Right renal pelvis (tissue), 4 donors: ENCODE results near the gene SLC24A4. TPM values are rescaled to one million over a fixed set of nuclear protein-coding genes. Genes with fewer than 3 reads are reported as not detected.

Experiments used
- DNase-seq, 4 donors: peaks; one replicate each; pipeline ENCODE4 v3.0.0-alpha.2; 2013; ENCODE audit warnings: low read depth in 4 of 4, low spot score in 3 of 4, missing footprints in 1 of 4
- polyA plus RNA-seq, 4 donors: library from polyadenylated mRNA; unstranded; fragments of 120-200 nt; gene quantifications; one replicate each; pipeline ENCODE4 v1.2.1, GENCODE V29; 2013; ENCODE audit not compliant: insufficient read length in 4 of 4

Gene SLC24A4
- polyA plus RNA-seq, 4 donors = 0.14 to 0.37 (median 0.15) TPM

GRCh38 chr14:92360651-92361370, 37.8 kb downstream of the SLC24A4 start:
- no peak for DNase-seq

GRCh38 chr14:92362781-92363235, 39.8 kb downstream of the SLC24A4 start:
- no peak for DNase-seq

DNA sequence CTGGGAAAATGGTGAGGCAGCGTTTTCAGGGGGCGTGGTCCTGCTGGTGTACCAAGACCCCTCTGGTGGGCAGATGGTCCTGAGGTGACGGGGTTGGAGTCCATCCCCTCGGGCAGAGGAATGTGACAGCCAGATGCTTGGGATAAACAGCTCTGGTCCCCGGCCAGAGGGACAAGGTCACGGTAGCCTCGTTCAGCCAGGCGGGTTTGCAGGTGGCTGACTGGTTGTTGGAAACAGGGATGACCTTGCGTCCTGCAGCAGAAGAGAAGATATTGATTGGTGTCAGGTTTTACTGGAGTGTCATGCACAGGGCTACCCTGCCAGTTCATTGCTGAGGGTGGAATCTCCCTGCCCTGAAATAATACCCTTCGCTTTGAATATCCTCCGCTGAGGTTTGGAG, 43.3 kb downstream of the SLC24A4 start:
- DNase-seq = no peak

DNA sequence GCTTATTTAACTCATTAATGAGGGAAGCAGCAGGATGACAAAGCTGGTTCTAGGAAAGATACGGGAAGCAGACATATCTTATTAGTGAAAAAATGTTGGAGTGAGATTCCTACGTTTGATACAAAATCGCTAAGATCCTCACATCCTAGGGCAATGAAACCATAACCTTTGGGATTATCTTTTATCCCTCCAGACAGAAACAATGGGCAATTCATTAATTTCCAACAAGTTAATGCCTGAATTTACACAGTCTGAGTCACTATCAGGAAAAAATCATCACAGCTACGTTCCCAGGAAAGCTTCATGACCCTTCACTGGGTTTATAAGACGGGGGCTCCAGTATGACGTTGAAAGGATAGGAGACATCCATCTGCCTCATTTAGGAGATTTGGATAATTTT, 45.0 kb downstream of the SLC24A4 start:
- no peak for DNase-seq

DNA sequence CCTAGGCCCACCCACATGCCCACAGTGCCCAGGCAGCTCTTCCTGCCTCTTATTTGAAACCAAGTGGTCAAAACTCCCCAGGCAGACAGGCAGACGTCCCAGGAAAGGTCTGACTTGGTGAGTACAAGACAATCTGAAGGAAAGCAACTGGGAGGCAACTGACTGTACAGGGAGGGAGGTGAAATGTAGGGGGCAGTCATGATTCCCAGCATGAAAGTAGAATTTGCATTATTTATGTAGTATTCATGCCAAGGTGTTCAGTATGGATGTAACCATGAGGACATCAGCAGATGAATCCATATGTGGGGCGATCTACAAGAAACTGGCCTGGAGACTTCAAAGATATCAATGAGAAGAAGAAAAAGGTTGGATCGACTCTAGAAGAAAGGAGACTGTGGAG, 46.1 kb downstream of the SLC24A4 start:
- DNase-seq = no peak

GRCh38 chr14:92372230-92372629, 49.3 kb downstream of the SLC24A4 start:
- DNase-seq = no peak

DNA sequence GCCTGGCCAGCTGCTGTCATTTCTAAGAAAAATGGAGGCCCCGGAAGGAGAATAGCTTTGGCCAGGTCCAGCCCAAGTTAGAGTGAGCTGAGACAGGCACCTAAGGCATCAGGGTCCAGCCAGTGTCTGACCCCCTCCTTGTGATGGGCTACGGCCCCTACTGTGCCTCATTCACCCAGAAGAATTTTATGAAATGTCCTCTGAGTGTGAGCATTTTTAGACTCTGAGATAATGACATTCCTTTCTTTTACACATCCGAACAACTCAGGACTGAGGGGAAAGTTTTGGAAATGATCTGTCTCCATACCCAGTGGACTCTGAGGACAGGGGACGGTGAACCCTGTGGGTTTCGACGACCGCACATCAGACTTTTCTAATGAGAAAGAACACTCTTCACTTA, 50.4 kb downstream of the SLC24A4 start:
- no peak for DNase-seq

- no peak for DNase-seq
Measured at GRCh38 chr14:92380131-92380530, 57.2 kb downstream of the SLC24A4 start.

DNA sequence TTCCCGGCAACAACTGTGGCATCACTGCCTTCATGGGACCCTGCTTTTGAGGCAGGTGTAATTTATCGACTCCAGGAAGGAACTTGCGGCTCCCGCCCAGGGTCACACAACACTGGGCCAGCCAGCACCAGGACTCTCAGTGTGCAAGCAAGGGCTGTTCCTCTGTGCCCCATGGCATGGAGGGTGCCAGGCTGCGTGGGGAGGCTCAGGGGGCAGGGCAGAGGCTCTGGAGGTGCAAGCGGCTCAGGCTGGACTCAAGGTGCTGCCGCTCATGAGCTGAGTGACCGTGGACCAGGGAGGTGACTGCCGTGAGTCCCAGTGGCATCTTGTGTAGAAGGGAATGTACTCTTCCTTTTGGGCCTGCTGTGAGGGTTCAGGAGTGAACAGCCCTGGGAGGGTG, 57.6 kb downstream of the SLC24A4 start:
- DNase-seq = no peak

GRCh38 chr14:92382677-92383076, 59.7 kb downstream of the SLC24A4 start:
- DNase-seq = no peak

DNA sequence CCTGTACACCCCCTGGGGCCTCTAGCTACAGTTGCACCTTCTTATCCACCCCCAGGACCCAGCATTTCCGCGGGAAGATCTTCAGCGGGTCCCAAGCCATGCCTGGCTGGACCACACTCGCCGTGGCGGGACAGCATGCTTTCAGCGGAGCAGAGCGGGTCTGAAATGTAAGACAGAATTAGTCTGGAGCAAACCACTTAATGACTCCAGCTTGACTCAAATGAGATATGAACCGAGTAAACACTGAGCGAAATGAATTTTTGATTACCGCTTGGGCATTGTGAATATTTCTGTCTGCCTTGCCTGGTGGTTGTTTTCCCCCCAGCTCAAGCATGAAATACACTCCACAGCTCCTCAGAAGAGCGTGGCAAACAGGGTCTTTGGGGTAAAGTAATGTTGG, 60.8 kb downstream of the SLC24A4 start:
- no peak for DNase-seq

GRCh38 chr14:92384461-92385133, 61.6 kb downstream of the SLC24A4 start:
- no peak for DNase-seq

- no peak for DNase-seq
Measured at GRCh38 chr14:92385561-92385960, 62.6 kb downstream of the SLC24A4 start.

GRCh38 chr14:92386165-92386564, 63.2 kb downstream of the SLC24A4 start:
- DNase-seq = no peak

GRCh38 chr14:92386637-92387036, 63.7 kb downstream of the SLC24A4 start:
- no peak for DNase-seq

DNA sequence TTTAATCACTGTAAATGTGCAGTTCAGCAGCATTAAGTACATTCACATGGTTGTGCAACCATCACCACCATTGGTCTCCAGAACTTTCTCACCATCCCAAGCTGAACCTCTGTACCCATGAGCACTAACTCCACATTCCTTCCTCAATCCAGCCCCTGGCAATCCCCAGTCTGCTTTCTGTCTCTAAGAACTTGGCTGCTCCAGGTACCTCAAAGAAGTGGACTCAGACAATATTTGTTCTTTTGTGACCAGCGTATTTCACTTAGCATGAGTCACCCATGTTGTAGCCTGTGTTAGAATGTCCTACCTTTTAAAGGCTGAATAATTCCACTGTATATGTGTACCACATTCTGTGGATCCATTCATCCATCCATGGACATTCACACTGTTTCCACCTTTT, 64.6 kb downstream of the SLC24A4 start:
- DNase-seq = no peak

DNA sequence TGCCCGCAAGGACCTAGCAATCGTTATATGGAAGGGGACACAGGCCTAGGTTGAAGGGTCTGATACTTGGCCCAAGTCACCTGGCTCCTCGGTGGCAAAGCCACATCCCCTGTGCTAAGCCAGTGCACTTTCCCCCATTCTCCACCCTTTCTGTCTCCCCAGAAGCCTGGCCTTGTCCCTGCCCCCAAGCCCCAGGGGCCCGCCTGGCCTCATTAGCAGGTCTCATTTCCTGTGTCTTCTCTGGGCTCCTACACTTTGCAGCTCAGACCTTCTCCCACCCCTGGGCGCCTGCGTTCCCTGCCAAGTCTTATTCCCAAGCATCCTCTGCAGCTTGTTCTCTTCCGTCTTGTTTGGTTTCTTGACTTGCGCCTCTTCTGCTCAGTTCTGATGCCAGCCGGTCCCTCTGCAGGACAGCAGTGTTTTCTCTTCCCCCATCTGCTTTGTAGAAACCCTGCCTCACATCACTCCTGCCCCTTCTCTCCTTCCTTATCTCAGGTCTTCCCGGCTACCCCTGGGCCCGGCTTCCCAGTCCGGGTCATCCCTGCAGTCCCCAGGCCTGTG, 66.7 kb downstream of the SLC24A4 start:
- DNase-seq = no peak

- no peak for DNase-seq
Measured at GRCh38 chr14:92391726-92392125, 68.8 kb downstream of the SLC24A4 start.

- no peak for DNase-seq
Measured at GRCh38 chr14:92392711-92393110, 69.7 kb downstream of the SLC24A4 start.

DNA sequence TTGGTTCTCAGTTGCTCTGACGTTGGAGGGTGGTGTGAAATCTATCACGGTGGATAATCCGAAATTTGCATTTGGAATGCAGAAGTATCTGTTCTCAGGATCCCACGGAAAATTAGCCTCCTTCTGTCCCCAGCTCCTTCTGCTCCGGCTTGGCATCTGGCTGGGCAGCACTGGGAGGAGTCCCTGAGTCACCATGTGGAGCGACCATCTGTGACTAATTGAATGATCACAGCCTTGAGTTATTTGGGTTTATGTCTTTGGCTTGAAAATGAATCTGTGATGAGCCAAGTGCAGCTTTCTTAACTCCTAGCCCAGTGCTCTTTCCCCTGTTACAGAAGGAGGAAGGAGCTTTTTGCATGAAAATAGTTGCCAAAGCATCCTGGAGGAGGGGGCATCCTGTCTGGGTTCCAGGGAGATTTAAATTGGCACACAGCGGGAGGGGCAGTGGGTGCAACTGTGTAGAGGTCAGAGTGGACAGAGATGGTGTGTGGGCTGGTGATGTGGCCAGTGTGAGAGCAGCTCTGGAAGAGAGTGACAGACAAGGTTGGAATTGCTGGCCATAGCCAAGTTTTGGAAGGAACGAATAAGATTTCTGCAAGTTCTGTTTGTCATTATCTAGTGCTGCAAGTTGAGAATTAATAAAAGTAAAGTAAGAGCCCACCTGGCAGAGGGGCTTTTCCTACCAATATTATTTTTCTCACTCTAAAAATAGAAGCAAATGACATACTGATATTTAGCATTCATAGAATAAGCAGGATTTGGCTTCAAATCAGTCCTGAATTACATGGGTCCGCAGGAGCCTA, 74.4 kb downstream of the SLC24A4 start:
- no peak for DNase-seq

- DNase-seq = no peak
Measured at GRCh38 chr14:92397953-92398564, 75.1 kb downstream of the SLC24A4 start.
